Mesothelial cell of epicardium (in vitro differentiated cells): ENCODE data around the gene MFSD12. TPM values are rescaled to one million over a fixed set of nuclear protein-coding genes. Genes with fewer than 3 reads are reported as not detected.
"Not testable (repeated sequence)": the region's sequence is repeated elsewhere in the genome, so short reads cannot be mapped to it uniquely, and the experiment has no call there.

Experiments used
- DNase-seq, 2 experiments: peaks; one replicate each; pipeline ENCODE4 v3.0.0; 2021; ENCODE audit warnings: low spot score in 2 of 2; ENCODE audit not compliant: unreplicated experiment in 2 of 2
- H3K27ac Mint-ChIP-seq: 2 replicates; pipeline ENCODE4 v1.8.0; 2021; ENCODE audit warnings: mixed read lengths
- H3K27me3 Mint-ChIP-seq: 2 replicates; pipeline ENCODE4 v1.8.0; 2021; ENCODE audit warnings: low read depth, mixed read lengths
- H3K36me3 Mint-ChIP-seq: 2 replicates; pipeline ENCODE4 v1.8.0; 2021; ENCODE audit warnings: mixed read lengths
- H3K4me1 Mint-ChIP-seq: 2 replicates; pipeline ENCODE4 v1.8.0; 2021; ENCODE audit warnings: mixed read lengths
- H3K4me3 Mint-ChIP-seq: 2 replicates; pipeline ENCODE4 v1.8.0; 2021; ENCODE audit warnings: mild to moderate bottlenecking, moderate library complexity, mixed read lengths
- H3K9me3 Mint-ChIP-seq: 2 replicates; pipeline ENCODE4 v1.8.0; 2021; ENCODE audit warnings: mixed read lengths
- CTCF ChIP-seq: fragments of 200-600 bp; sonication (generic); IDR thresholded peaks from one replicate; pipeline ENCODE4 v1.5.0; 2021; ENCODE audit warnings: antibody characterized with exemption; ENCODE audit not compliant: unreplicated experiment
- total RNA-seq: library from RNA; stranded (reverse); gene quantifications from 3 replicates; pipeline ENCODE4 v1.2.1, GENCODE V29; 2021

MFSD12 gene
- total RNA-seq, 1 donor from 2014 or later: 59.5 TPM

- TF ChIP-seq CTCF: no peak
- DNase-seq: no peak
- Mint-ChIP-seq H3K9me3 (no peaks in the 10 kb centered on the region), H3K27me3 (peaks cover 54% of the 10 kb centered on the region), H3K27ac (no peak overlapping the region), H3K4me3 (no peak overlapping the region), H3K4me1 (no peaks in the 10 kb centered on the region), H3K36me3 (no peaks in the 10 kb centered on the region)
Observed at GRCh38 chr19:3589439-3589838, 32.1 kb upstream of the MFSD12 start.

GRCh38 chr19:3586707-3587346 is 29.4 kb upstream of the MFSD12 start:
- Mint-ChIP-seq H3K9me3 (no peaks in the 10 kb centered on the region), H3K36me3 (no peaks in the 10 kb centered on the region), H3K4me3 (no peak overlapping the region), H3K27me3 (peaks cover 57% of the 10 kb centered on the region), H3K4me1 (no peaks in the 10 kb centered on the region), H3K27ac (no peak overlapping the region)
- TF ChIP-seq CTCF: no peak
- DNase-seq: no peak

- Mint-ChIP-seq H3K4me1 (no peaks in the 10 kb centered on the region), H3K27ac (no peak overlapping the region), H3K27me3 (peaks cover 54% of the 10 kb centered on the region), H3K36me3 (no peaks in the 10 kb centered on the region), H3K9me3 (no peaks in the 10 kb centered on the region), H3K4me3 (no peak overlapping the region)
- DNase-seq: no peak
- TF ChIP-seq CTCF: peak; percentile 48
Observed at GRCh38 chr19:3586127-3586626, 28.8 kb upstream of the MFSD12 start.

GRCh38 chr19:3585301-3586126 is 28.1 kb upstream of the MFSD12 start, which contains the start of gene GIPC3:
TSS of gene GIPC3 (plus strand) at chr19:3585478. CDS start at chr19:3585598, 120 bp downstream.
- Mint-ChIP-seq H3K27me3 (peaks cover 54% of the 10 kb centered on the region), H3K27ac (no peak within 1 kb of the TSS), H3K4me1 (no peaks in the 10 kb centered on the region), H3K9me3 (no peaks in the 10 kb centered on the region), H3K4me3 (no peak within 1 kb of the TSS), H3K36me3 (no peaks in the 10 kb centered on the region)
- DNase-seq: no peak
- no peak for TF ChIP-seq CTCF

- not testable (repeated sequence) for H3K36me3 Mint-ChIP-seq, H3K4me3 Mint-ChIP-seq, H3K27ac Mint-ChIP-seq, DNase-seq, H3K9me3 Mint-ChIP-seq, H3K4me1 Mint-ChIP-seq
- peaks cover 60% of the 10 kb centered on the region for H3K27me3 Mint-ChIP-seq
Observed at GRCh38 chr19:3584036-3584802, 26.8 kb upstream of the MFSD12 start.

- not testable (repeated sequence) for H3K36me3 Mint-ChIP-seq, H3K9me3 Mint-ChIP-seq, H3K27ac Mint-ChIP-seq, H3K4me1 Mint-ChIP-seq, H3K4me3 Mint-ChIP-seq, DNase-seq
- peaks cover 54% of the 10 kb centered on the region for H3K27me3 Mint-ChIP-seq
Observed at GRCh38 chr19:3581792-3582191, 24.4 kb upstream of the MFSD12 start.
